Activated CD4-positive, CD25-positive, alpha-beta regulatory T cell treated with anti-CD3 and anti-CD28 coated beads, Interleukin-2, amount 50 U/mL, for 16 hours (primary cell): ENCODE measurements around the gene SLC2A13.

Source experiments
- DNase-seq: peaks from one replicate; pipeline ENCODE4 v3.0.0-alpha.2; 2020; ENCODE audit warnings: low read depth, low spot score

SLC2A13 gene

GRCh38 chr12:40105515-40106201, at the start of gene SLC2A13:
Gene SLC2A13, minus strand, starts transcription at chr12:40106081. Its CDS starts 273 bp downstream, at chr12:40105808.
- DNase-seq, result peak; percentile 50

GRCh38 chr12:40154381-40154780, 48.5 kb upstream of the SLC2A13 start:
- no peak for DNase-seq

- no peak for DNase-seq
Measured at GRCh38 chr12:40153432-40153831, 47.6 kb upstream of the SLC2A13 start.

GRCh38 chr12:40152783-40153383, 47.0 kb upstream of the SLC2A13 start:
- peak; percentile 9 for DNase-seq

GRCh38 chr12:40149673-40150260, 43.9 kb upstream of the SLC2A13 start:
- no peak for DNase-seq

- no peak for DNase-seq
Measured at GRCh38 chr12:40146800-40147797, 41.2 kb upstream of the SLC2A13 start.

- no peak for DNase-seq
Measured at GRCh38 chr12:40145896-40146295, 40.0 kb upstream of the SLC2A13 start.

GRCh38 chr12:40144023-40144422, 38.1 kb upstream of the SLC2A13 start:
- no peak for DNase-seq

GRCh38 chr12:40142001-40142744, 36.3 kb upstream of the SLC2A13 start:
- DNase-seq, result no peak

- DNase-seq, result no peak
Measured at GRCh38 chr12:40138526-40138925, 32.6 kb upstream of the SLC2A13 start.

GRCh38 chr12:40137252-40137651, 31.4 kb upstream of the SLC2A13 start:
- DNase-seq, result no peak

- DNase-seq, result no peak
Measured at GRCh38 chr12:40127408-40127807, 21.5 kb upstream of the SLC2A13 start.

- no peak for DNase-seq
Measured at GRCh38 chr12:40123496-40123895, 17.6 kb upstream of the SLC2A13 start.

- no peak for DNase-seq
Measured at GRCh38 chr12:40122842-40123241, 17.0 kb upstream of the SLC2A13 start.

GRCh38 chr12:40117818-40118217, 11.9 kb upstream of the SLC2A13 start:
- no peak for DNase-seq

- DNase-seq, result no peak
Measured at GRCh38 chr12:40110586-40110985, 4.7 kb upstream of the SLC2A13 start.

GRCh38 chr12:40107803-40108620, 2.1 kb upstream of the SLC2A13 start:
- no peak for DNase-seq

GRCh38 chr12:40107098-40107802, 1.4 kb upstream of the SLC2A13 start:
- peak; percentile 83 for DNase-seq

- no peak for DNase-seq
Measured at GRCh38 chr12:40106655-40107054, 774 bp upstream of the SLC2A13 start.

GRCh38 chr12:40106202-40106533, 287 bp upstream of the SLC2A13 start:
- no peak for DNase-seq
